K562 (cell line): ENCODE measurements around the gene ZDHHC24. TPM values are rescaled to one million over a fixed set of nuclear protein-coding genes. Genes with fewer than 3 reads are reported as not detected.

Source experiments
- ATAC-seq: fragments of 200-7000 bp; cut with Tn5 transposase; 3 replicates; pipeline ENCODE4 v1.9.1; 2020; ENCODE audit warnings: moderate library complexity
- BruUV-seq: library from RNA; stranded (reverse); fragments of 400-500 nt; replicated peaks from 2 replicates; lab custom pipeline; 2021; lab: Mats Ljungman, UMichigan
- CTCF ChIA-PET: fragments of 300-600 bp; formaldehyde crosslinking; extraction: SDS; loops from one replicate; lab custom pipeline; 2021; ENCODE audit warnings: low intra/inter-chr PET ratio; lab: Yijun Ruan, JAX
- POLR2A ChIA-PET: fragments of 300-600, 350-650 bp; sonication (Branson Sonifier 250); formaldehyde crosslinking; extraction: SDS; loops from one replicate; lab custom pipeline; 2021; ENCODE audit warnings: antibody characterized with exemption, inconsistent platforms; lab: Yijun Ruan, JAX
- DNase-seq, 4 experiments: peaks; one replicate each; pipeline versions ENCODE4 v3.0.0 to v3.0.0-alpha.2; 2011 to 2018; ENCODE audit warnings: low spot score in 3 of 4, mixed read lengths in 3 of 4; ENCODE audit errors: extremely low read depth in 1 of 4
- FAIRE-seq: peaks from 2 replicates; lab custom pipeline; 2011; peaks lifted over from hg19 to GRCh38; lab: Jason Lieb, UNC
- H2AFZ ChIP-seq: 2 replicates; pipeline ENCODE4 v1.6.0; 2011; ENCODE audit warnings: low read depth, low read length, control low read depth, inconsistent platforms
- H3K27ac ChIP-seq: fragments of 200-600 bp; 3 replicates; pipeline ENCODE4 v1.8.0; 2011; ENCODE audit warnings: low read depth, mild to moderate bottlenecking, control low read depth, inconsistent platforms, low read length, moderate library complexity, mixed read lengths; ENCODE audit errors: extremely low read depth
- H3K27me3 ChIP-seq, 2 experiments: fragments of 300-600 bp in 1 of 2; 2 replicates in 1 of 2; 3 replicates in 1 of 2; pipeline versions ENCODE4 v1.6.0 to v1.8.0; 2011; ENCODE audit warnings: inconsistent platforms in 2 of 2, low read length in 2 of 2, mild to moderate bottlenecking in 1 of 2, mixed read lengths in 1 of 2, moderate library complexity in 1 of 2; ENCODE audit not compliant: control insufficient read depth in 2 of 2, insufficient read depth in 2 of 2
- H3K36me3 ChIP-seq: fragments of 300-600 bp; 3 replicates; pipeline ENCODE4 v1.8.0; 2011; ENCODE audit warnings: mild to moderate bottlenecking, low read length, inconsistent platforms; ENCODE audit not compliant: control insufficient read depth, insufficient read depth
- H3K4me1 ChIP-seq, 2 experiments: fragments of 200-600 bp in 1 of 2; replicated peaks in 1 of 2; 2 replicates in 1 of 2; 3 replicates in 1 of 2; pipeline versions ENCODE4 v1.5.1 to v1.8.0; 2011; ENCODE audit warnings: inconsistent platforms in 2 of 2, low read length in 2 of 2, mild to moderate bottlenecking in 1 of 2, mixed read lengths in 1 of 2, moderate library complexity in 1 of 2; ENCODE audit not compliant: control insufficient read depth in 2 of 2, insufficient read depth in 2 of 2
- H3K4me2 ChIP-seq: 2 replicates; pipeline ENCODE4 v1.6.1; 2011; ENCODE audit warnings: low read length, control low read depth, inconsistent platforms, mixed read lengths; ENCODE audit not compliant: insufficient read depth
- H3K4me3 ChIP-seq: fragments of 200-600 bp; sonication (generic), shearing (Covaris generic); 2 replicates; pipeline ENCODE4 v1.5.1; 2016; ENCODE audit warnings: control low read depth, inconsistent platforms
- H3K79me2 ChIP-seq: fragments of 200-600 bp; 3 replicates; pipeline ENCODE4 v1.8.0; 2011; ENCODE audit warnings: low read length, inconsistent platforms; ENCODE audit not compliant: control insufficient read depth, insufficient read depth
- H3K9ac ChIP-seq, 2 experiments: 2 replicates each; pipeline versions ENCODE4 v1.6.0 to v1.6.1; 2011; ENCODE audit warnings: low read depth in 2 of 2, low read length in 2 of 2, control low read depth in 1 of 2, inconsistent platforms in 1 of 2, mild to moderate bottlenecking in 1 of 2, mixed read lengths in 1 of 2; ENCODE audit not compliant: insufficient read depth in 1 of 2
- H3K9me1 ChIP-seq: one replicate; pipeline ENCODE4 v1.6.0; 2011; ENCODE audit warnings: inconsistent platforms, mild to moderate bottlenecking, low read length, moderate library complexity; ENCODE audit not compliant: control insufficient read depth, insufficient read depth
- H3K9me3 ChIP-seq: replicated peaks from 2 replicates; pipeline ENCODE4 v1.5.1; 2011; ENCODE audit warnings: low read depth, low read length, inconsistent platforms; ENCODE audit not compliant: control insufficient read depth, insufficient read depth
- H4K20me1 ChIP-seq: replicated peaks from 2 replicates; pipeline ENCODE4 v1.6.1; 2011; ENCODE audit warnings: low read length, inconsistent platforms, mixed read lengths; ENCODE audit not compliant: control insufficient read depth, insufficient read depth
- AFF1 ChIP-seq, 2 experiments: fragments of 450-650 bp; IDR thresholded peaks; 2 replicates each; pipeline ENCODE4 v1.6.1; 2018; ENCODE audit warnings: mild to moderate bottlenecking in 2 of 2, low read depth in 1 of 2; ENCODE audit not compliant: partially characterized antibody in 2 of 2
- MAX ChIP-seq: sonication (generic); formaldehyde crosslinking; IDR thresholded peaks from 2 replicates; pipeline ENCODE4 v1.9.0; 2022; ENCODE audit warnings: mild to moderate bottlenecking, missing genetic modification reagents
- NR2C2 ChIP-seq, 2 experiments: fragments of 200-800 bp in 1 of 2; sonication (Bioruptor generic) in 1 of 2; sonication (generic) in 1 of 2; formaldehyde crosslinking in 1 of 2; IDR thresholded peaks; 2 replicates each; pipeline versions ENCODE4 v1.6.1 to v1.8.0; 2016 to 2022; ENCODE audit warnings: mild to moderate bottlenecking in 1 of 2, missing compliant biosample characterization in 1 of 2, missing genetic modification characterization in 1 of 2, missing genetic modification reagents in 1 of 2
- POLR2B ChIP-seq: fragments of 450-650 bp; IDR thresholded peaks from 2 replicates; pipeline ENCODE4 v1.6.1; 2018; ENCODE audit warnings: low read depth; ENCODE audit not compliant: partially characterized antibody
- RHOXF2B ChIP-seq: fragments of 250-450 bp; sonication (Bioruptor Pico); conservative IDR thresholded peaks from 2 replicates; pipeline ENCODE4 v1.5.1; 2021
- ZNF263 ChIP-seq: sonication (generic); formaldehyde crosslinking; IDR thresholded peaks from 2 replicates; pipeline ENCODE4 v1.8.0; 2022; ENCODE audit warnings: mild to moderate bottlenecking, missing genetic modification reagents, borderline replicate concordance
- ZNF75A ChIP-seq: fragments of 450-650 bp; formaldehyde crosslinking; IDR thresholded peaks from 2 replicates; pipeline ENCODE4 v1.4.0; 2020; ENCODE audit warnings: mild to moderate bottlenecking
- ZNF77 ChIP-seq: fragments of 250-450 bp; sonication (Bioruptor Pico); IDR thresholded peaks from 2 replicates; pipeline ENCODE4 v1.5.0; 2020
- WGBS: fragments of 100-300 bp; shearing (Covaris generic); methylation state at CpG from one replicate; pipeline ENCODE4 v1.1.6; 2016; ENCODE audit warnings: low coverage, mixed read lengths; ENCODE audit not compliant: insufficient coverage; ENCODE audit errors: missing lambda C conversion rate; 5-methylcytosine and 5-hydroxymethylcytosine counted together
- in situ Hi-C: fragments of 300-500 bp; cut with MboI; formaldehyde crosslinking; loops from 4 replicates; pipeline ENCODE4 v1.15.0; 2018; ENCODE audit warnings: inconsistent platforms, mixed read lengths
- intact Hi-C: fragments of 100-400 bp; cut with micrococcal nuclease; formaldehyde crosslinking; loops from 2 replicates; pipeline ENCODE4 v1.14.2; 2022
- polyA plus RNA-seq, 8 experiments: library from polyadenylated mRNA; depleted of rRNA in 4 of 8; stranded (reverse) in 5 of 8; unstranded in 3 of 8; fragments of >200 nt; fragmentation: Nextera tagmentation in 2 of 8; fragmentation: Illumina TruSeq in 1 of 8; extraction: Ambion mirVana in 2 of 8; extraction: Trizol in 1 of 8; gene quantifications; 2 replicates each; pipeline versions ENCODE4 v1.2.1 to v1.2.3, GENCODE V29; 2011 to 2014; ENCODE audit warnings: inconsistent platforms in 1 of 8, missing spikeins in 1 of 8
- total RNA-seq, 7 experiments: library from RNA; depleted of rRNA in 6 of 7; stranded (reverse); fragments of >200 nt in 6 of 7; fragmentation: Illumina TruSeq in 2 of 7; extraction: Trizol in 2 of 7; gene quantifications; 2 replicates each; pipeline versions ENCODE4 v1.2.1 to v1.2.3, GENCODE V29; 2011 to 2021; ENCODE audit warnings: low replicate concordance in 1 of 7
- TF ChIP-seq, protein P1 (sequence below): fragments of 450-650 bp; IDR thresholded peaks from 2 replicates; pipeline ENCODE4 v1.7.1; 2018; ENCODE audit warnings: mild to moderate bottlenecking, low read depth; ENCODE audit not compliant: partially characterized antibody
- TF ChIP-seq, protein P2 (sequence below): fragments of 250-450 bp; sonication (Bioruptor Pico); IDR thresholded peaks from 2 replicates; pipeline ENCODE4 v1.4.0; 2020; ENCODE audit warnings: mild to moderate bottlenecking, moderate library complexity, borderline replicate concordance

ZDHHC24 gene
- total and polyA plus RNA-seq, 9 of the 15 experiments (the other 6 are each of a cell fraction or from before 2014, with no cell fraction given), result 0.45 to 11.2 (median 2.7) TPM

DNA sequence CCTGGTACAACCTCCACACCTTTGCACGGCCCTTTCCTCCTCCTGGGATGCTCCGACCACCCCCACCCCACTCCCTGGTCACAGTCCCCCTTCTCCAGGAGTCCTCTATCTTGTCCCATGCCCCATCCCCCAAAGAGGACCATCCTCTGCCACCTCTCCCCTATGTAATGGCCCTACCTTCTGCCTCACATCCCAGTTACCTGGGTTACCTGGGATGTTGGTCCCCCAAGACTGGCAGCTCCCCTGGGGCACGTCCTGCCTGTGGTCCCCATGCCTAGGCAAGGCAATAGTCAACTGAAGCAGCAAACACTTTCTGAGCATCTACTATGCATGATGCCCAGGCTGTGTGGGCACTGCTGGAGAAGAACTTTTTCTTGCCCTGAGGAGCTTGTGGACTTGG is 9.6 kb upstream of the ZDHHC24 start (continued):
- TF ChIP-seq RHOXF2B (CRISPR knock-in tag), result no peak

DNA sequence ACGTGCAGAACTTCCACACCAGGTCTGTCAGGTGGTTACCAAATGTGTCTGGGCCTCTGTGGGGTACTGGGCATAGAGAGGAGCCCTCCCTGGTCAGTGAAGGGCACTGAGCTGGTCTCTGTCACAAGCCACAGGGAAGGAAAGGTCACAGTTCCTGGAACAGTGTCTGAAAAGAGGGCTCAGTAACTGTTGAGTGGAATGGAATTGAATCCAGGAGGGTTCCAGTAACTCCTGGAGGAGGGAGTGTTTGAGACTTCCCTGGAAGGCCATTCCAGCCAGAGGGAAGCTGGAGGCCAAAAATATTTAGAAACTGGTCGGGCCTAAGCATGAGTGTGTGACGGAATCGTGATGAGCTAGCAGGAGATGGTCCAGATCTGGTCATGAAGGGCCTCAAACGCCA is 8.8 kb upstream of the ZDHHC24 start:
- intact Hi-C loops (no loop called here), in situ Hi-C loops (loop anchor here (10.0 kb wide), 1 partner anchor 260 kb away; no protein-coding TSS in a partner anchor)
- Histone ChIP-seq H3K79me2 (no peaks in the 10 kb centered on the region), H3K9ac (no peak overlapping the region; a peak in 1 of 4 replicates), H2AFZ (no peak overlapping the region), H4K20me1 (no peaks in the 10 kb centered on the region), H3K9me1 (no peaks in the 10 kb centered on the region), H3K36me3 (no peaks in the 10 kb centered on the region), H3K4me2 (no peak overlapping the region), H3K4me1 (peaks cover 5 to 16% of the 10 kb centered on the region in 2 experiments; a peak in 4 of 5 replicates), H3K9me3 (no peaks in the 10 kb centered on the region), H3K27ac (no peak overlapping the region), H3K4me3 (no peak overlapping the region), H3K27me3 (peaks cover 0 to 4% of the 10 kb centered on the region in 2 experiments; a peak in 1 of 5 replicates)
- DNase-seq (no peak), FAIRE-seq (no peak), ATAC-seq (no peak)
- ChIA-PET CTCF (no interaction called here), POLR2A (interaction anchor here (0.9 kb wide), 1 partner anchor 10 kb away, joined by 3 read pairs; no protein-coding TSS in a partner anchor)
- 27% methylated on average over 5 of the region's 5 CpGs for WGBS
- BruUV-seq, result no TSS peak
- TF ChIP-seq NR2C2 (CRISPR knock-in tag; IDR thresholded peaks at IDR 0.05), result no peak
- TF ChIP-seq NR2C2 (tag; IDR thresholded peaks at IDR 0.05), result no peak
- TF ChIP-seq ZNF75A (CRISPR knock-in tag), result no peak
- no peak for TF ChIP-seq ZNF263
- TF ChIP-seq, protein P1, sequence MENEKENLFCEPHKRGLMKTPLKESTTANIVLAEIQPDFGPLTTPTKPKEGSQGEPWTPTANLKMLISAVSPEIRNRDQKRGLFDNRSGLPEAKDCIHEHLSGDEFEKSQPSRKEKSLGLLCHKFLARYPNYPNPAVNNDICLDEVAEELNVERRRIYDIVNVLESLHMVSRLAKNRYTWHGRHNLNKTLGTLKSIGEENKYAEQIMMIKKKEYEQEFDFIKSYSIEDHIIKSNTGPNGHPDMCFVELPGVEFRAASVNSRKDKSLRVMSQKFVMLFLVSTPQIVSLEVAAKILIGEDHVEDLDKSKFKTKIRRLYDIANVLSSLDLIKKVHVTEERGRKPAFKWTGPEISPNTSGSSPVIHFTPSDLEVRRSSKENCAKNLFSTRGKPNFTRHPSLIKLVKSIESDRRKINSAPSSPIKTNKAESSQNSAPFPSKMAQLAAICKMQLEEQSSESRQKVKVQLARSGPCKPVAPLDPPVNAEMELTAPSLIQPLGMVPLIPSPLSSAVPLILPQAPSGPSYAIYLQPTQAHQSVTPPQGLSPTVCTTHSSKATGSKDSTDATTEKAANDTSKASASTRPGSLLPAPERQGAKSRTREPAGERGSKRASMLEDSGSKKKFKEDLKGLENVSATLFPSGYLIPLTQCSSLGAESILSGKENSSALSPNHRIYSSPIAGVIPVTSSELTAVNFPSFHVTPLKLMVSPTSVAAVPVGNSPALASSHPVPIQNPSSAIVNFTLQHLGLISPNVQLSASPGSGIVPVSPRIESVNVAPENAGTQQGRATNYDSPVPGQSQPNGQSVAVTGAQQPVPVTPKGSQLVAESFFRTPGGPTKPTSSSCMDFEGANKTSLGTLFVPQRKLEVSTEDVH, result no peak
- no peak for TF ChIP-seq ZNF77 (CRISPR knock-in tag)
- TF ChIP-seq POLR2B, result no peak
- TF ChIP-seq, protein P2, sequence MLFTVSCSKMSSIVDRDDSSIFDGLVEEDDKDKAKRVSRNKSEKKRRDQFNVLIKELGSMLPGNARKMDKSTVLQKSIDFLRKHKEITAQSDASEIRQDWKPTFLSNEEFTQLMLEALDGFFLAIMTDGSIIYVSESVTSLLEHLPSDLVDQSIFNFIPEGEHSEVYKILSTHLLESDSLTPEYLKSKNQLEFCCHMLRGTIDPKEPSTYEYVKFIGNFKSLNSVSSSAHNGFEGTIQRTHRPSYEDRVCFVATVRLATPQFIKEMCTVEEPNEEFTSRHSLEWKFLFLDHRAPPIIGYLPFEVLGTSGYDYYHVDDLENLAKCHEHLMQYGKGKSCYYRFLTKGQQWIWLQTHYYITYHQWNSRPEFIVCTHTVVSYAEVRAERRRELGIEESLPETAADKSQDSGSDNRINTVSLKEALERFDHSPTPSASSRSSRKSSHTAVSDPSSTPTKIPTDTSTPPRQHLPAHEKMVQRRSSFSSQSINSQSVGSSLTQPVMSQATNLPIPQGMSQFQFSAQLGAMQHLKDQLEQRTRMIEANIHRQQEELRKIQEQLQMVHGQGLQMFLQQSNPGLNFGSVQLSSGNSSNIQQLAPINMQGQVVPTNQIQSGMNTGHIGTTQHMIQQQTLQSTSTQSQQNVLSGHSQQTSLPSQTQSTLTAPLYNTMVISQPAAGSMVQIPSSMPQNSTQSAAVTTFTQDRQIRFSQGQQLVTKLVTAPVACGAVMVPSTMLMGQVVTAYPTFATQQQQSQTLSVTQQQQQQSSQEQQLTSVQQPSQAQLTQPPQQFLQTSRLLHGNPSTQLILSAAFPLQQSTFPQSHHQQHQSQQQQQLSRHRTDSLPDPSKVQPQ (CRISPR knock-in tag), result no peak
- TF ChIP-seq MAX (CRISPR knock-in tag), result no peak
- no peak for TF ChIP-seq AFF1 (IDR thresholded peaks at IDR 0.05; ENCODE audit: low read depth in 1 of 2, partially characterized antibody in 2 of 2)
